ENCODE results near the gene SELPLG.
"Not testable (repeated sequence)": the region's sequence is repeated elsewhere in the genome, so short reads cannot be mapped to it uniquely, and the experiment has no call there.

SELPLG gene, protein sequence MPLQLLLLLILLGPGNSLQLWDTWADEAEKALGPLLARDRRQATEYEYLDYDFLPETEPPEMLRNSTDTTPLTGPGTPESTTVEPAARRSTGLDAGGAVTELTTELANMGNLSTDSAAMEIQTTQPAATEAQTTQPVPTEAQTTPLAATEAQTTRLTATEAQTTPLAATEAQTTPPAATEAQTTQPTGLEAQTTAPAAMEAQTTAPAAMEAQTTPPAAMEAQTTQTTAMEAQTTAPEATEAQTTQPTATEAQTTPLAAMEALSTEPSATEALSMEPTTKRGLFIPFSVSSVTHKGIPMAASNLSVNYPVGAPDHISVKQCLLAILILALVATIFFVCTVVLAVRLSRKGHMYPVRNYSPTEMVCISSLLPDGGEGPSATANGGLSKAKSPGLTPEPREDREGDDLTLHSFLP

GRCh38 chr12:108633534-108634248 lies at the start of gene SELPLG:
SELPLG (minus strand) TSS chr12:108633894; CDS start chr12:108624307, 9,587 bp downstream.
- peak; percentile 84 for DNase-seq

DNA sequence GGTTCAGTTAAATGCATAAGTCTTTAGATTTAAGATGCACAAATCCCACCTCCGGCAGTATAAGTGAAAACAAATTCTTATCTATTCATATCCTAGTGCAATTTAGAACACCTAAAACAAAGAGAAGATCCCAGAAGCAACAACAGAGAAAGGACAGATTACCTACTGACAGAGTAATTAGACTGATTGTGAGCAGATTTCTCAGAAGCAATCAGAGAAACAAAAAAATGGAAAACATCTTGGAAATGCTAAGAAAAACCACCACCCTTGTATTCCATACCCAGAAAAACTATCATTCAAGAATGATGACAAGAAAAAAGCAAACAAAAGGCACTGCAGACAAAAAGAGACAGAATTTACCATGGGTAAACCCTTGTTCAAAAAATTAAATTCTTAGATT lies 47.6 kb upstream of the SELPLG start:
- DNase-seq: no peak

DNA sequence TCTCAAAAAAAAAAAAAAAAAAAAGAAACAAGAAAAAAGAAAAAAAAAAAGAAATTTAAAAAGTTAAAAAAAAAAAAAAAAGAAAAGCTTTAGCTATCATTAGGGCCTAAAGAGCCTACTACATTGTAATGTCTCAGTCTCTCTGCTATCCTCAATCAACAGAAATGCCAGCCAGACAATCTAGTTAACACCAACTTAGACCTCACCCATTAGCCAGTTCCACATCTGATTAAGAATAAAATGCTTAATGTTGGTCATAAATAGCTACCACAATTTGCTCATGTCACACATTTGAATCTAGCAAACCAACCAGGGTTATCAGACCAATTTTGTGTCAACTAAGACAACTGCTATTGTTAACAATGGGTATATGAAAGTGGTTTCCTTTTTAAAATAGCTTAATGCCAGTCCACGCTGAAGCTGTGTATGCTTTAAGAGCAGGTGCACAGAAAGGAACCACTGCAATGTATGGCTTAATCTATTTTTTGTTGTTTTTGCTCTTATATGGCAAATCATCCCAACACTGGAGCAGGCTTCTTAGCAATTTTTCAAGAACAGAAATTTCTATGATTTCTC lies 45.5 kb upstream of the SELPLG start:
- DNase-seq: no peak

DNA sequence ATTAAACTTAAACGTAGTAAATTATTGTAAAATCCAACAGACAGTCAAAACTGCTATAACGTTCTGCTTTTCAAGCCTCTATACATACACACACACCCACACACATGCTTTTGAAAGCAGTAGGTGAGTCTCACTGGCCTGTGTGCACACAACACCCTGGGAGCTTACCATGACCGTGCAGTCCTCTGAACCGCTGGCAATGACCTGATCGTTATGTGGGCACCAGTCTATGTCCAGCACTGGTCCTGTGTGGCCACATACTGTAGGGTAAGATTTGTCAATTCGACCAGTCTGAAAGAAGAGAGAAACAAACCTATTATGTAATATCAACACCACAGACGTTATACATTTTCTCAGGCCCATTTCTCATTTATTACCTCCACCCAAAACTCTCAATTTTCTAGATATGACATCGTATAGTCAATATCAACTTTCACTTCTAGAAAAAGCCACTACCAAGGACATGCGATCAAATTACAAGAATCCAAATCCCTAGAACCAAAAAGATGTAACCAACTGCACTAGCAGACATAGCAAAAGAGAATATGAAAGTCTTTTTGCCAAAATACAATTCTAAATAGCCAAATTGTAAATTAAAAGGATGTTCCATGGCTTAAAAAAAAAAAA lies 44.5 kb upstream of the SELPLG start:
- no peak for DNase-seq

DNA sequence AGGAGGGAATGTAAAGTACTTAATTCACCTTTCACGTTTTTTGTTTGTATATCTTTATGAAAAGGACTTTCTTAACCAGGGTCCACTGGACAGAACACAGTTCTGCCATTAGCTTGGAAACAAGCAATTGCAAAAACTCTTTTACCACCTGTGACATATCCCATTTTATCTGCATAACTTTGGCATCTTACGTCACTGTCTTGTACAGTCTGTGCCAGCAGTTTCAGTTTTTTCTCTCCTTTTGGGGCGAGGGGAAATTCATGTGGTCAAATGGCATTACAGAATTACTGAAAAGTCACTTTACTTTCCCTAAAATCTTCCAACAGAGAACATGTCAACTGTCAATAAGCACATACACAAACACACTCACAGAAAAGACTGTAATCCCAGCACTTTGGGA lies 43.7 kb upstream of the SELPLG start:
- DNase-seq: no peak

GRCh38 chr12:108676707-108677106 lies 43.0 kb upstream of the SELPLG start:
- no peak for DNase-seq

DNA sequence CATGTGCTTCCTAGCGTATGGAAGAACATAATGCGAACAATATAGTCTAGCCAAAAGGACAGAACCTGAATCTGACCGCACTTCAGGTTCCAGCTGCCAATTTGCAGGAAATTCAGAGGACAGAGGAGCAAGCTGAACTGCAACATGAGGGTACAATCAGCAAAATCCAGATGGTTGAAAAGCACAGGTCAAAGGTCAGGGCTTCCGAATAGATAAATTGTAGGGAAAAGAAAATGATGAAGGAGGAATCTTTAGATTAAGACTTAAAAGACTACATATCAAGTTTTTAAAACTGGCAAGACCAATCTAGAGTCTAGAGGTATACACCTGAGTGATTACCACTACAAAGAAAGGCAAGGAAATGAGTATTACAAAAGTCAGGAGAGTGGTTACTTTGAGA lies 42.1 kb upstream of the SELPLG start:
- DNase-seq: no peak

GRCh38 chr12:108672054-108672453 lies 38.4 kb upstream of the SELPLG start:
- no peak for DNase-seq

- DNase-seq: no peak
Measured at GRCh38 chr12:108671110-108671509, 37.4 kb upstream of the SELPLG start.

- no peak for DNase-seq
Measured at GRCh38 chr12:108670066-108670631, 36.5 kb upstream of the SELPLG start.

DNA sequence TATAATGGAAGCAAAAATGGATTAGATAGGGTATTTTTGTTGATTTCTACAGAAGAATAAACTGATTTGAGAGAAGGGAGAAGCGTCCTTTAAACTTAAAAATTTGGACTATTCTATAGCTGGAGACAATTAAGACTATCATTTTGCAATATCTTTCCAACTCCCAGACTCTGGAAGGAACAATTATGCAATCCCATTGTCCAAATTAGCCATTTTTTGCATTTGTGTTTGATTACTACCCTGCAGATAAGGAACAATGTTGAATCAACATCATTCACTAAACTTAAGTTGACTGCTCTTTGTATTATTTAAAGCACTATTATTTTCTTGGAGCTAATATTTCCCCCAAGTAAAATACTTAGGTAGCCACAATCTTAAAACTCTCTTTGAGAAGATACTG lies 34.8 kb upstream of the SELPLG start:
- DNase-seq: no peak

GRCh38 chr12:108668063-108668462 lies 34.4 kb upstream of the SELPLG start:
- no peak for DNase-seq

DNA sequence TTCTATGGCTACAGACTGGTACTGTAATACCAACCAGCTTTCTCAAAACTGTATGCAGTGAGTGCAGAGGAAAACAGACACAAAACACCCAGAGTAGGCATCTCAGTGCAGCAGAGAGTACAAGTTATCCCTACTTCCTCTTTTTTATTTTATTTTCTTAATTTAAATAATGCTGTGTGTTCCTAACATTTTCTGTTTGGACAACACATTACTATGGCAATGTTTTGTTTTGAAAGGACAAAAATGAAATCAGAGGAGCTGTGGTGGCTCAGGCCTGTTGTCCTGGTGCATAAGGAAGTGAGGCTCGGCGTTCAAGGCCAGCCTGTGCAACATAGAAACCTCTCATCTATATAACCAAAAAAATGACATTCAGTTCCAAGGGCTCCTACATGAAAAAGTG lies 33.7 kb upstream of the SELPLG start:
- DNase-seq: no peak

DNA sequence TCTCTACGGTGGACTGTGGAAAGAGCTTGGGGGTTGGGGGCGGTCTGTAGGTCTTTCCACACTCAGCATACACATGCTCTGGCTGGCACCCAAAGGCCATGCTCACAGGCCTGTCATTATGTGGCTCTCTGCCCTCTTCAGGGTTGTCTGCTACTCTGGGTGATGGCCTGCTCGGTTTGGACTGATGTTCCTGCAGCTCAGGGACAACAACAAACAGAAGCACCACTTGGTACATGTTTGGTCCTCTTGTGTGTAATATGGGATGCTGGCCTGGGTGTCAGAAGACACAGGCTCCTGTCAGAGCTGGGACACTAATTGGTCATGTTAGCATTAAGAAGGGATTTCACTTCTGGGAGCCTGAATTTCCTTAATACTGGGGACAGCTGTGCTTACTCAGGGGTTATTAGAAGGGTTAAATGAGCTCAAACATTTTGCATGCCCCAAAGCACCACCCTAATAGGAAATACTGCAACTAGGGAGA lies 32.7 kb upstream of the SELPLG start:
- DNase-seq: no peak

- DNase-seq: no peak
Measured at GRCh38 chr12:108665608-108666202, 32.0 kb upstream of the SELPLG start.

GRCh38 chr12:108664338-108665258 lies 30.9 kb upstream of the SELPLG start:
- peak; percentile 90 for DNase-seq

DNA sequence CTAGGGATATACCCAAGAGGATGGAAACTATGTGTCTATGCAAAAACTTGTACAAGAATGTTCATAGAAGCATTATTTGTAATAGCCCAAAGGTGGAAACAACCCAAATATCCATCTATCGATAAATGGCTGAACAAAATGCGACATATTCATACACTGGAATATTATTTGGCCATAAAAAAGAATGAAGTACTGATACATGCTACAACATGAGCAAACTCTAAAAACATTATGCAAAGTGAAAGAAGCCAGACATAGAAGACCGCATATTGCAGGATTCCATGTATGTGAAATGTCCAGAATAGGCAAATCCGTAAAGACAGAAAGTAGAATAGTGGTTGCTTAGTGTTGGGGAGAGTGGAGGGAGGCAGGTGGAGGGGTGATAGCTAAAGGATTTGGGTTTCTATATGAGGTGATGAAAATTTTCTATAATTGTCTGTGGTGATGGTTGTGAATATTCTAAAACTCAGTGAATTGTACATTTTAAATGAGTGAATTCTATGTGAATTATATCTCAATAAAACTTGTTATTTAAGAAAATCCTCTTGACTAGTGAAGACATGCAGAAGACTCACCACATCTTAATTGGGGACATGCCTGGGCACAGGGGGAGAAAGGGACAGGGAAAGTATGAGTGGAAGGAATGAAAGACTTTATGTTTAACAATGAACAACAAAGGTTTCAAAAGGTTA lies 29.8 kb upstream of the SELPLG start:
- no peak for DNase-seq

DNA sequence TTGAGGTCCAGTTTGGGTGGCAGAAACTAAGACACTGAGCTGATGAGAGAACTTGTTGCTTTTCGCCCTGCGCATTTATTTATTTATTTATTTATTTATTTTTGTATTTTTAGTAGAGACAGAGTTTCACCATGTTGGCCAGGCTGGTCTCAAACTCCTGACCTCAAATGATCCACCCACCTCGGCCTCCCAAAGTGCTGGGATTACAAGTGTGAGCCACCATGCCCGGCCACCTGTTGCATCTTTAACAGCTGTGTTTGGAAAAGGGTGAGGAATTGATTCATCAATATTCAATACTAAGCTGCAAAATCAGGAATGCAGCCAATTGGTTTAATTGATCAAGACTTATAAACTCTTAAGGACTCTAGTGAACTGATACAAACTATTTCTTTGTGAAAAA lies 24.4 kb upstream of the SELPLG start:
- not testable (repeated sequence) for DNase-seq

DNA sequence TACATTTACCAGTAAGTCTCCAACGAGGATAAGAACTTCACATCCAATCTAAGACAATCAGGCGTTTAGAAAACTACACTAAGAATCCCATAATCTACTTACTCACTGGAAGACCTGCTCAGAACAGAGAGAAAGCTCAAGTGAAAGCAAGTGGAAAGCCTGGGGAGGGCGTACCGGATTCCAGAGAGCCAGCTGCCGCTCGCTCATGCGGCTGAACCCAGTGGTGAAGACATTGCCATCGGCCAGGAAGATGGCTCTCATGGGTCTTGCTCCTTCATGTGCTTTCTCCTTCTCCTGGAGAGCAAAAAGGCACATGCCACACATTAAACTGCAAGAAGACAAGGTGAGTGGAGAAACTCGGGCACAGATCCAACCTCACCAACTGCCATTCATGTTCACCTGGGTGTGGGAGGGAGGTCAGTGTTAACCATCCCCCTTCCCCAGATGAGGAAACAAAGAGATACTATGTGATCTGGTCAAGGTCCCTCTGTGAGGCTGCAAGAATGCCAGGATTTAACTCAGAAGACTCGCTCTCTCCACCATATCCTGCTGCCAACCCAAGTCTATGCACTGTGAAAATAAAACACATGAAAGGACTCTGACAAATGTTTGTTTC lies 23.5 kb upstream of the SELPLG start:
- DNase-seq: no peak

DNA sequence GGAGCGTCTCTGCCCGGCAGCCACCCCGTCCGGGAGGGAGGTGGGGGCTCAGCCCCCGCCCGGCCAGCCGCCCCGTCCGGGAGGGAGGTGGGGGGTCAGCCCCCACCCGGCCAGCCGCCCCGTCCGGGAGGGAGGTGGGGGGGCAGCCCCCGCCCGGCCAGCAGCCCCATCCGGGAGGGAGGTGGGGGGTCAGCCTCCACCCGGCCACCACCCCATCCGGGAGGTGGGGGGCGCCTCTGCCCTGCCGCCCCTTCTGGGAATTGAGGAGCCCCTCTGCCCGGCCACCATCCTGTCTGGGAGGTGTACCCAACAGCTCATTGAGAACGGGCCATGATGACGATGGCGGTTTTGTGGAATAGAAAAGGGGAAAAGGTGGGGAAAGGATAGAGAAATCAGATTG lies 22.6 kb upstream of the SELPLG start:
- DNase-seq: not testable (repeated sequence)
